Coronary artery (tissue), 2 donors: Measurements from ENCODE around the gene MIDN.

Experiments
- DNase-seq: peaks from one replicate; pipeline ENCODE4 v3.0.0-alpha.2; 2017; ENCODE audit warnings: low spot score
- H3K27ac ChIP-seq, 2 donors: fragments of 200-600 bp; sonication (generic); one replicate each; pipeline ENCODE4 v1.5.1; 2016 to 2019
- H3K4me3 ChIP-seq: fragments of 200-600 bp; sonication (generic); 2 replicates; pipeline ENCODE4 v1.5.1; 2016; ENCODE audit warnings: mild to moderate bottlenecking, moderate library complexity
- TF ChIP-seq, protein P1 (sequence below): fragments of 200-600 bp; sonication (generic); IDR thresholded peaks from one replicate; pipeline ENCODE4 v1.5.1; 2019; ENCODE audit warnings: antibody characterized with exemption

Gene MIDN

DNA sequence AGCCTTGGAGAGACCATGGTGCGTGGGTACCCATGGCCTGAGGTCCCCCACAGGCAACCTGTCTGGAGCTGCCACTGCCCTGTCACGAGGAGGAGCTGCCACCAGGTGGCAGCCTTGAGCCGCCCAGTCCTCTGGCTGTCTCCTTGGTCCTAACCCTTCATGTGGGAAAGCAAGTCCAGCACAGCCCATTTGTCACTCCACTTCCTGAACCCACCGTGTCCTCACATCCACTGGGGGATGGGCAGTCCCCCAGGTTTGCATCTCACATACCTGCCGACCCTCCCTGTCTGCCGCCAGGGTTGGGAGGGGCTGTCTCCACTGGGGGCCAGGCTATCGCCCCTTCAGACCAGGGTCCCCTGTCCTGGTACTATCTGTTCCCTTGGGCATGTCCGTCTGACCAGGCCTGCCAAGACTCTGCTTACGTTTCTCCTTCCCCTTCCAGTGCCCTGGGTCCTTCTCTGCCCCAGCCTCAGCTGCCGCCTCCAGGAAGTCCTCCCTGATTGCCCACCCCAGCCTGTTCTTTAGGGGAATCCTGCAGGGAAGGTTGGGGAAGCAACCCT lies 31.5 kb downstream of the MIDN start:
- TF ChIP-seq, protein P1, sequence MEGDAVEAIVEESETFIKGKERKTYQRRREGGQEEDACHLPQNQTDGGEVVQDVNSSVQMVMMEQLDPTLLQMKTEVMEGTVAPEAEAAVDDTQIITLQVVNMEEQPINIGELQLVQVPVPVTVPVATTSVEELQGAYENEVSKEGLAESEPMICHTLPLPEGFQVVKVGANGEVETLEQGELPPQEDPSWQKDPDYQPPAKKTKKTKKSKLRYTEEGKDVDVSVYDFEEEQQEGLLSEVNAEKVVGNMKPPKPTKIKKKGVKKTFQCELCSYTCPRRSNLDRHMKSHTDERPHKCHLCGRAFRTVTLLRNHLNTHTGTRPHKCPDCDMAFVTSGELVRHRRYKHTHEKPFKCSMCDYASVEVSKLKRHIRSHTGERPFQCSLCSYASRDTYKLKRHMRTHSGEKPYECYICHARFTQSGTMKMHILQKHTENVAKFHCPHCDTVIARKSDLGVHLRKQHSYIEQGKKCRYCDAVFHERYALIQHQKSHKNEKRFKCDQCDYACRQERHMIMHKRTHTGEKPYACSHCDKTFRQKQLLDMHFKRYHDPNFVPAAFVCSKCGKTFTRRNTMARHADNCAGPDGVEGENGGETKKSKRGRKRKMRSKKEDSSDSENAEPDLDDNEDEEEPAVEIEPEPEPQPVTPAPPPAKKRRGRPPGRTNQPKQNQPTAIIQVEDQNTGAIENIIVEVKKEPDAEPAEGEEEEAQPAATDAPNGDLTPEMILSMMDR: peak; percentile 94

GRCh38 chr19:1280636-1281568 lies 32.5 kb downstream of the MIDN start:
- TF ChIP-seq, protein P1: no peak
- no peak overlapping the region for H3K4me3 ChIP-seq
- H3K27ac ChIP-seq: no peak overlapping the region
- no peak for DNase-seq

More for the DNA sequence above, 31.5 kb downstream of the MIDN start:
- Histone ChIP-seq H3K4me3 (no peak overlapping the region), H3K27ac (no peak overlapping the region)
- DNase-seq: peak; percentile 88

DNA sequence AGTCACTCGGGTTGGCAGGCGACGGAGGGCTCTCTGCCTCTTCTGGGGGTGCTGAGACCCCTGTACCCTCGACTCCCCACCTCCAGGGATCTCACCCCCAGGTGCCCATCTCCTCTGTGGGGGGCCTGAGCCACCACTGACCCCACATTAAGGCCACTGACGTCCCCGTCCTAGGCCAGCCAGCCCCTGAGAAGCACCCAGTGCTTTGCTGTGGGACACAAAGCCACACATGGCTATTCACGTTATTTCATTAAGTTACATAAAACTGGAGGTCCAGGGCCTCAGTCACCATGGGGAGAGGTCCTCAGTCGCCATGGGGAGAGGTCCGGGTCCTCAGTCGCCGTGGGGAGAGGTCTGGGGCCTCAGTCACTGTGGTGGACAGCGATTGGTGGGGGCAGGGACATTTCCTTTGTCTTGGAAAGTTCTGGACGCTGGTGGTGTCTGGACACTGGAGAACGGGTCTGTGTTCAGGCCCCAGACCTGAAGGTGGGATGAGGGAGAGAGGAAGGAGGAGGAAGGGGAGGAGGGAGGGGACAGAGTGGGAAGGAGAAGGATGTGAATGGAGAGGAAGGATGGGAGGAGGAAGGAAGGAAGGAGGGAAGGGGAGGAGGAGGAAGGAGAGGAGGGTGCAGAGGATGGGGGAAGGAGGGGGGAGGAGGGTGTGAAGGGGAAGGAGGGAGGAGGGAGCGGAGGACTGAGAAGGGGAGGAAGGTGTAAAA lies 33.3 kb downstream of the MIDN start:
- no peak overlapping the region for H3K4me3 ChIP-seq
- TF ChIP-seq, protein P1: no peak
- DNase-seq: no peak
- no peak overlapping the region for H3K27ac ChIP-seq

DNA sequence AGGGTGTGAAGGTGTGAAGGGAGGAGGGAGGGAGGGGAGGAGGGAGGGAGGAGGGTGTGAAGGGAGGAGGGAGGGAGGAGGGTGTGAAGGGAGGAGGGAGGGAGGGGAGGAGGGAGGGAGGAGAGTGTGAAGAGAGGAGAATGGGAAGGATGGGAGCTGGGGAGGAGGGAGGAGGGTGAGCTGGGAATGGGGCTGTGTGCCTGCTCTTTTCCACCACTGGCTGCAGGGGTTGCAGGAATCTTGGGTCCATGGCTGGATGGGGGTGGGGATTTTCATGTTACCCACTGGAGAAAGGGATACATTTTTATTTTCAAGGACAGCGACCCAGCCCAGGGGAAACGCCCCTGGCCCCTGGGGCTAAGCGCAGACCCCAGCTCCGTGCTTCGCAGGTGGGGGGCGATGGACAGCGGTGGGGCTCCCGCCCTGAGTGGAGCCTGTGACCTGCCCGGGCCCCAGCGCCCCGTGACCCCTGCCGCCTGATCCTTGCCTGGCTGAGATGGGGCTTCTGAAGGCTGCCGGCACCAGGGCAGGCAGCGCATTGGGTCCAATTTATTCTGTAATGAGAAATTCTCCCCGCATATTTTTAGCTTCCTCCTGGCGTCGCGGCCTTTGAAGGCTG lies 34.3 kb downstream of the MIDN start:
- Histone ChIP-seq H3K4me3 (no peak overlapping the region), H3K27ac (no peak overlapping the region)
- TF ChIP-seq, protein P1: no peak

GRCh38 chr19:1283207-1283916 lies 35.0 kb downstream of the MIDN start:
- TF ChIP-seq, protein P1: no peak
- Histone ChIP-seq H3K4me3 (no peak overlapping the region), H3K27ac (no peak overlapping the region)
- no peak for DNase-seq

More for the DNA sequence above, 34.3 kb downstream of the MIDN start:
- no peak for DNase-seq

GRCh38 chr19:1283917-1284292 lies 35.5 kb downstream of the MIDN start:
- Histone ChIP-seq H3K4me3 (no peak overlapping the region), H3K27ac (no peak overlapping the region)
- no peak for DNase-seq
- TF ChIP-seq, protein P1: no peak
